SK-N-SH treated with all-trans-retinoic acid at 6 μM for 48 hours (cell line): ENCODE results near the gene SOX6.

Experiments used
- BACH2 ChIP-seq: fragments of 250-450 bp; sonication (Bioruptor Pico); IDR thresholded peaks from 2 replicates; pipeline ENCODE4 v1.9.0; 2021; ENCODE audit warnings: mild to moderate bottlenecking, borderline replicate concordance
- CREB5 ChIP-seq: fragments of 250-450 bp; sonication (Bioruptor Pico); IDR thresholded peaks from 2 replicates; pipeline ENCODE4 v1.5.1; 2020; ENCODE audit warnings: low read depth, mild to moderate bottlenecking, moderate library complexity
- ISL1 ChIP-seq: fragments of 250-450 bp; sonication (Bioruptor Pico); IDR thresholded peaks from 2 replicates; pipeline ENCODE4 v2.1.2; 2022; ENCODE audit warnings: mild to moderate bottlenecking, moderate library complexity
- PATZ1 ChIP-seq: fragments of 250-450 bp; sonication (Bioruptor Pico); IDR thresholded peaks from 2 replicates; pipeline ENCODE4 v1.8.0; 2020; ENCODE audit warnings: mild to moderate bottlenecking, moderate library complexity, borderline replicate concordance
- TCF4 ChIP-seq: fragments of 250-450 bp; sonication (Bioruptor Pico); IDR thresholded peaks from 2 replicates; pipeline ENCODE4 v1.8.0; 2021; ENCODE audit warnings: mild to moderate bottlenecking, moderate library complexity, borderline replicate concordance
- TOX ChIP-seq: fragments of 250-450 bp; sonication (Bioruptor Pico); IDR thresholded peaks from 2 replicates; pipeline ENCODE4 v1.8.0; 2021; ENCODE audit warnings: mild to moderate bottlenecking, moderate library complexity, borderline replicate concordance
- ZFP3 ChIP-seq: fragments of 250-450 bp; sonication (Bioruptor Pico); IDR thresholded peaks from 2 replicates; pipeline ENCODE4 v1.5.0; 2020; ENCODE audit warnings: mild to moderate bottlenecking, moderate library complexity

GRCh38 chr11:16133867-16134266 lies 222.5 kb downstream of the SOX6 start:
- TF ChIP-seq ZFP3 (no peak), ISL1 (no peak), BACH2 (CRISPR knock-in tag) (no peak), CREB5 (CRISPR knock-in tag) (no peak), TCF4 (CRISPR knock-in tag) (no peak), TOX (no peak), PATZ1 (CRISPR knock-in tag) (no peak)
